Measurements from ENCODE around the gene ELN.
"Not testable (repeated sequence)": the region's sequence is repeated elsewhere in the genome, so short reads cannot be mapped to it uniquely, and the experiment has no call there.

Gene ELN

DNA sequence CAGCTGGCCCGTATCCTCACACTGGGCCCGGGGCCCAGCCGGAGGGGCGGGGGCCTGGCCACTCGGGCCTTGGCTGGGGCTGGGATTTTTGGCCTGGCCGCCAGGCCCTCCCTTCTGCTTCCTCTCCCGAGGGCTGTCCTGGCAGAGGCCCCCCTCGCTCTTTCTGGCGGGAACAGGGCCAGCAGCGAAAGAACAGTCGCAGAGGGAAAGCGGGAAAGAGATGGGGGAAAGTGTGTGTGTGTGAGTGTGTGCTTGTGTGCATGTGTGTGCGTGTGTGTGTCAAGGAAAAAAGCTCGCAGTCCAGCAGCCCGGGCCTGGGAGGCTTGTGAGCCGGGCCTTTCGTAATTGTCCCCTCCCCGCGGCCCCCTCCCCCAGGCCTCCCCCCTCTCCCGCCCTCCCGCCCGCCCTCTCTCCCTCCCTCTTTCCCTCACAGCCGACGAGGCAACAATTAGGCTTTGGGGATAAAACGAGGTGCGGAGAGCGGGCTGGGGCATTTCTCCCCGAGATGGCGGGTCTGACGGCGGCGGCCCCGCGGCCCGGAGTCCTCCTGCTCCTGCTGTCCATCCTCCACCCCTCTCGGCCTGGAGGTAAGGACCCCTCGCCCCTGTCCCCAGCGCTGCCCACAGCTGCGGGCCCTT is at the start of gene ELN:
Gene ELN, plus strand, starts transcription at position 491 of the 638 bp plus-strand sequence. Its CDS starts 15 bp downstream, at position 506.
- DNase-seq, result no peak

DNA sequence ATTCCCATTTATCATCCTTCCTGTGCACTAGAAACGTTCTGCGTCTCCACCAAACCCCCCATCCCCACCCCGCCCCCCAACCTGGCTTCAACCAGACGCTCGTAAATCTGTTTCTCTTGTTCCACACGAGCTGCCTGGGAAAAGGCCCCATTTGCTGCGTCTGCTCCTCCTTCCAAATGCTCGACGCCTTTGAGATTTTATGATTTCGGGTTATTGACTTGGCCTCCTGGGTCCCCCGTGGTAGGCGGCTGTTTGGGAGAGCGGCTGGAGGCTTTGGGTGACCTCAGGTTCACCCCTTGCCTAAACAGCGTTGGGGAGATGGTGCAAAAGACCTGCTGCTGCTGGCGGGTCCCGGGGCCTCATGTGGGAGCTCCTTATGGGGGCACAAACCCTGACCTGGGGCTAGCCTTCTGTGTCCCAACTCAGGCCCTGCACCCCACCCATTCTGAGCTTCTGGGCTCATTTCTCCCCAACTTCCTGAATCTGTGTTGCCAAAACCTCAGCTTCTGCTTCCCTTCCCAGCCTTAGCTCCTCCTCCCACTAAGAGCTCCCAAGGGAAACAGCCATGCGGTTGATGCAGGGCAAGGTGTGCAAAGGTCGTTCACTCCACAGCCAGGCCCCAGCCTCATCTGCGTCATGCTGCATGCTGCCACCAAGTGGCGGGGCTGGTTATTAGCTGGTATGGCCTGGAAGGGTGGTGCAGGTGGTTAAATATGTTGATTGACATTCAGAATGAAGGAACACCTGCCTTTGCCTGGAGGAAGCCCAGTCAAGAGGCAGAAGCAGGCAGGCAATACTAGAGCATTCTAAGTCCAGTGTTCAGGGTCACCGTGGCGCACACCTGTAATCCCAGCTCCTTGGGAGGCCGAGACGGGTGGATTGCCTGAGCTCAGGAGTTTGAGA is 49.1 kb upstream of the ELN start:
- no peak for DNase-seq

DNA sequence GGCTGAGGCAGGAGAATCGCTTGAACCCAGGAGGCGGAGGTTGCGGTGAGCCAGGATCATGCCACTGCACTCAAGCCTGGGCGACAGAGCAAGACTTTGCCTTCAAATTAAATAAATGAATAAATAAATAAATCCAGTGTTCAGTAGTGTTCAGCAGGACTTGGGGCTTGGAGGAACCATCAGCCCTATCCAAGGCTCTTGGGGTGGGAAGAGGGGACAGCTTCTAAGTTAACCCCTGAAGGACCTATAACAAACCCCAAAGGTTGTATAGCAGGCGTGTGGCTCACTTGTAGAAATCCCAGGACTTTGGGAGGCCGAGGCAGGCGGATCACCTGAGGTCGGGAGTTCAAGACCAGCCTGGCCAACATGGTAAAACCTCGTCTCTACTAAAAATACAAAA is 48.3 kb upstream of the ELN start:
- DNase-seq, result not testable (repeated sequence)

- no peak for DNase-seq
These were observed 47.8 kb upstream of the ELN start for GRCh38 chr7:73980206-73980605.

GRCh38 chr7:73981933-73982332 is 46.0 kb upstream of the ELN start:
- no peak for DNase-seq

DNA sequence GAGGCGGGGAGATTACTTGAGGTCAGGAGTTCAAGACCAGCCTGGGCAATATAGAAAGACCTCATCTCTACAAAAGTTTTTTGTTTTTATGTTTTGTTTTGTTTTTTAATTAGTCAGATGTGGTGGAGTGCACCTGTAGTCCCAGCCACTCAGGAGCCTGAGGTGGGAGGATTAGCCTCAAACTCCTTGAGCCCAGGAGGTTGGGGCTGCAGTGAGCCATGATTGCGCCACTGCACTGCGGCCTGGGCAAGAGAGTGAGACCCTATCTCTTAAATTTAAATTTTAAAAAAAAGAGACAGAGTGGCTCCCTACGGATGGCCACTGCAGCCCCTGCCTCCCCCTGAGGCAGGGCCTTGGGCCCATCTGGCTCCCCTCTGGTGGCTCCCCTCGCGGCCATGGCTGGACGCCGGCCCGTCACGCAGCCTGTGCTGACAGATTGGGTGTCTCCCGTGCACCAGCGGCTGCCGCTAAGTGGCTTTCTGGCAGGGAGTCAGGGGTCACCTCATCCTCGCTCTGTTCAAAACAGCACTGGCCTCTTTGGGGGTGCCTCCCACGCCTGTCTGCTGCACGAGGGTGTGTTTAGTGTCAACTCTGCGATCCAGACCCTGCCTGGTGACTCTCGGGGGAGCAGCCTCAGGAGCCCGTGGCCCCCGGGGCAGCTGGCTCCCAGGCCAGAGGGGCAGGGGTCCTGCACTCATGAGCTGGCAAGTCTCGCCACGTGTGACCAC is 44.4 kb upstream of the ELN start:
- no peak for DNase-seq

- DNase-seq, result no peak
These were observed 43.3 kb upstream of the ELN start for GRCh38 chr7:73984481-73985205.

GRCh38 chr7:73985737-73986141 is 42.2 kb upstream of the ELN start:
- no peak for DNase-seq

DNA sequence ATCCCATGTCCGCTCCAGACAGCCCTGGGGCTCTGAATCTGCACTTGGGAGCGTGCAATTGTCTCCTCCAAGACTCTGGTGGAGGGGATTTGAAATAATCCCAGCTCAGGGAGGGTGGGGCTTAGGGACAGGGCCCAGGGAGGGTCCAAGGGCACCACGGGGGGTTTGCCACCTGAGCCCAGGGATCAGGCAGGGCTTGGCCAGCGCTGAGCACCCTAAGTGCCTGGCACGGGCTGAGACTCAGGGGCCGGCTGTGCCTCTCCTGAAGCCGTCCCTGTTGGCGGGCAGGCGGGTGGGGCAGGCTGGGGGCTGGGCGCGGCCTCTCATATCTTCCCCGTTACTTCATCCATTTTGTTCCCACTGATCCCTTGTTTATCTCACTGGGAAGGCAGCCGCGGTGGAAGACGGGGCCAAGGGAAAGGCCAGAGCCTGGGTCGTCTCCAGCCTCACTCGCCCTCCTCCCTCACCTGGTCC is 41.8 kb upstream of the ELN start:
- DNase-seq, result no peak

GRCh38 chr7:73987298-73987697 is 40.7 kb upstream of the ELN start:
- DNase-seq, result no peak

DNA sequence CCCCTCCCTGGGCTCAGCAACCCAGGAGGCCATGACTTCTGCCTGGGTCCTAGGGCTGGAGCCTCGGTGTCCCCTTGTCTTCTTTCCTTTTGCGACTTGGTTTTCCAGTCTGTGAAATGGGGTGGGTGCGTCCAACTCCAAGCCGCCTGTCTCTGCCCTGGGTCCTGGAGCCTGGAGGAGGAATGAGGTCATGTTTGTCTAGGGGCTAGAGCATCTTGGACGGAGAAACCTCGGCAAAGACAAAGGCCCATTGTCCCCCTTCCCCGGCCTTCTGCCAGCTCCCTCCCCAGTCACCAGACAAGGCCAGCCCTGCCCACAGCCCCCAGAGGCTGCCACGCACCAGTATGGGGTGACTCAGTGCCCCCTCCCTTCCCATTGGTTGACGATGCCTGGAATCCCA is 39.8 kb upstream of the ELN start:
- no peak for DNase-seq

DNA sequence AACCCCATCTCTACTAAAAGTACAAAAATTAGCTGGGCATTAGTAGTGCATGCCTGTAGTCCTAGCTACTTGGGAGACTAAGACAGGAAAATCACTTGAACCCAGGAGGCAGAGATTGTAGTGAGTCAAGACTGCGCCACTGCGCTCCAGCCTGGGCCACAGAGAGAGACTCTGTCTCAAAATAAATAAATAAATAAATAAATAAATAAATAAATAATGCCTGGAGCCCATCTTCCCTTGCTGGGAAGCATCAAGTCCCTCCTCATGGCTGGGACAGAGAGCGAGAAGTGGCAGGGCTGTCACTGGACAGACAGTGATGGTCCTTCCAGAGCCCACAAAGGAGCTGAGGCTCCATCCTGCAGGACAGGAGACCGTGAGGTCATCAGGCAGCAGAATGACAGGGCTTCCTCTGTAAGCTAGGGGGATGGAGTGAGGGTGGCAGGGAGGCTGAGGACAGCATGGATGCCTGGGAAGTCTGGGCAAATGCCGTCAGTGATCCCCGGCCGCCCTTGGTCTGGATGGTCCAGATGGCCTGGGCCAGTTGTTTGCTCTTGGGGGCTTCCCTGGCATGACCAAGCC is 36.4 kb upstream of the ELN start:
- no peak for DNase-seq

DNA sequence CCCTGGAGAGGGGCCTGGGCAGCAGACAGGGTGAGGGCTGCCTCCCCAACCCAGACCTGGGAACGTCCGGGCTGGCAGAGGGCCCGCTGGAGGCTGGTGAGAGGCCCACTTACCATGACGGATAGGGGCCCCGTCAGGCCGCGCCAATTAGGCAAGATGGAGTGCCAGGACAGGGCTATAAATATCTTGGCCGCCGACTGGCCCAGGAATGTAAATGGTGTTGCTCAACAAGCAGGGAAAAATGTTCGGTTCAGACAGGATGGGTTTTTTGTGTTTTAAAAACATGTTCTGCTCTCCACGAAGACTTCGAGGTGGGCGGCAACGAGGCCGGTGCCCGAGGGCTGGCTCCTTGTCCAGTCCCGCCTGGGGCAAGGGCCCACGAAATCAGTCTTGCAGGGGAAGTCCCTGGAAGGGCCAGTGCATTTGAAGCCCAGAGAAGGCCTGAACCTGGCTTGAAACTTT is 35.8 kb upstream of the ELN start:
- DNase-seq, result no peak

GRCh38 chr7:73994023-73994422 is 34.0 kb upstream of the ELN start:
- no peak for DNase-seq

DNA sequence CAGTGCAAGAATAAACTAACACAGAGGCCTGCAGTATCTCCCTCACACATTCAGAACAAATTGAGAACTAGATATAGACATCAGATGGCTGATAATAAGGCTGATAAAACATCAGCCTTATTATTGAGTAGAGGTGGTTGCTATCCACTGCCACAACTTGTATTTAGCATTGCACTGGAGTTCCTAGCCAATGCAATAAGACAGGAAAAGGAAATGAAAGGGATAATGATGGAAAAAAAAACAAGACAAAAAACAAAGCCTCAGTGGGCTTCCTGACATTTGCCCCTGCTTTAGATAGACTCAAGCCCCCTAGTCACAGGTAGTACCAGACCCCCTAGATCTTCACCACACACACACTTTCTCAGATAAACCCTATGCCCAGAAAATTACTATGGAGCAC is 33.2 kb upstream of the ELN start:
- DNase-seq, result no peak

DNA sequence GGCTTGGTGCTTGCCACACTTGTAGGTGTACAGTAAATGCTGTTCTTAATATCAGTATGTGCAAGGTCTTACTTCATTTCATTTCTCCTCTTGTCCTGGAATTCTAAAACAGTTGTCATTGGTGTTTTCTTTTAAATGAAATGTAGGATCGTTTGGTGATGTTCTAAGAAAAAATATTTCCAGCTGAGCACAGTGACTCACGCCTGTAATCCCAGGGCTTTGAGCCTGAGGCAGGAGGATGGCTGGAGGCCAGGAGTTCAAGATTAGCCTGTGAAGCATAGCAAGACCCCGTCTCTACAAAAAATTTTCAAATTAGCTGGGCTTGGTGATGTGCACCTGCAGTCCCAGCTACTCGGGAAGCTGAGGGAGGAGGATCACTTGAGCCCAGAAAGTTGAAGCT is 32.6 kb upstream of the ELN start:
- no peak for DNase-seq

GRCh38 chr7:73995821-73996511 is 32.0 kb upstream of the ELN start:
- DNase-seq, result no peak

- no peak for DNase-seq
These were observed 30.9 kb upstream of the ELN start for GRCh38 chr7:73997056-73997455.

DNA sequence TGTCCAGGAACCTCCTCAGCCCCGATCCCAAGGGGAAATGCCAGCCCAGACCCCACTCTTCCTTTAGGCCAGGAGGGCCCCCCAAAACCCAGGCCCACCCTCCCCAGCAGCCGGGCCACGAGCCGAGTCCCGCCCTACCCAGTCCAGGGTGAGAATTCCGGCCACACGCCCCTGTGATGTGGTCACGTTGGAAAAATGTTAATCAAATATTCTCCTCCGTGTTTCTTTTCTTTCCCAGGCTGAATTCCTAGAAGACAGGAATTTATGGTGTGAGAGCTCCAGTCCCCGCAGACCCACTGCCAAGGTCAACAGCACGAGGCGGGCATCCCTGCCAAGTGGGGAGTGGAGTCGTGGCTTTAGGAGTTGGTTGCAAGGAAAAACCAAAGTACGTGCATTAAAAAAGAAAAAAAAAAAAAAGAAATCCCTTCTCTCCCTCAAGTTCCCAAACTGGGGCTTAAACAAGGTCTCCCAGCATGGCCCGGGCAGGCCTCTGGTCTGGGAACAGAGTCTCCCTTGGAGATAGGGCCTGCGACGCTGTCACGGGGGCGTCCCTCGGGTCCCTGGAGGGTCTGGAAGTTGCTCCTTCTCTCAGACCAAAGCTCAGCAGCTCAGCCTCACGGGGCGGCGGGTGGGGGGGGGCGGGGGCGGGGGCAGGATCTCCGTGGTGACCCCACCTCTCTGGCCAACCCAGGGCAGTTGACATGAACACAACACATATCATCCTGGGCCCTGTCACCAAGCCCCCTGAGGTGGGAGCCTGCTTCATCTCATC is 28.1 kb upstream of the ELN start:
- DNase-seq, result no peak

DNA sequence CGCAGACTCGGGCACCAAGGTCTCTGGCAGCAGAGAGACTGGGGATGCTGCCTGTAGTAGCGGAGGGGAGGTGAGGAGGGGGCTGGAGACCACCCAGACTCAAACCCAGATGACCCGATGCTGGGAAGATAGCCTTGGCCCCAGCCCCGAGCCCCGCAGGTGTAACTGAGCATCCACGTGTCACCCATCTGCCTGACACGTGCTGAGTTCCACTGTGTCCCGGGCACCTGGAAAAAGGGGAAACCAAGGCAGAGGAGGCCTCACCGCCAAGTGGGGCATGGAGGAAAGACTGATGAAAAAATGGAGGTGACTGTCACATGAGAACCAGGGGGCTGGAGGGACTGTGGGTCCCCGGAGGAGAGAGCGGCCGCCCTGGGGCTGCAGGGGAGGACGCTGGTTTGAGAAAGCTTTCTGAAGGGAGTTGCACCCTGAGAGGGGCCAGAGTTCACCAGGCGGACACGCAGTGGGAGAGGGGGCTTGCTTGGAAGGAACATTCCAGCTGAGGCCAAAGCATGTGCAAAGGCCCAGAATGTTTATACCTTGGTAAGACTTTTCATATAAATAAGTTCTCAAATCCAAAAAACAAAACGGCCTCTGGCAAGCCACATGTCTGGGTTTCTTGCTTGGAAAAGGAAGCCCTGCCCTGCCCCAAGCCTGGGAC is 27.4 kb upstream of the ELN start:
- no peak for DNase-seq

GRCh38 chr7:74001150-74001494 is 26.9 kb upstream of the ELN start:
- no peak for DNase-seq

Measured in stimulated activated CD4-positive, alpha-beta T cell treated with anti-CD3 and anti-CD28 coated beads, Interleukin-1b, Interleukin-23, amount 100 ng/mL, for 48 hours (primary cell).